DND-41 (cell line): ENCODE data around the gene MAPK8IP1.

Experiments used
- ATAC-seq: fragments of 200-7000 bp; cut with Tn5 transposase; 3 replicates; pipeline ENCODE4 v1.9.1; 2021; ENCODE audit warnings: low read depth; ENCODE audit not compliant: insufficient read depth
- DNase-seq: peaks from one replicate; pipeline ENCODE4 v3.0.0-alpha.2; 2020
- H2AFZ ChIP-seq: 2 replicates; pipeline ENCODE4 v1.6.0; 2012; ENCODE audit warnings: low read depth, low read length
- H3K27ac ChIP-seq: 2 replicates; pipeline ENCODE4 v1.5.1; 2012; ENCODE audit warnings: low read length, inconsistent platforms
- H3K27me3 ChIP-seq: fragments of 200-600 bp; sonication (generic); 2 replicates; pipeline ENCODE4 v1.6.0; 2012; ENCODE audit warnings: low read length, mild to moderate bottlenecking, inconsistent platforms; ENCODE audit not compliant: insufficient read depth, poor library complexity
- H3K36me3 ChIP-seq: 2 replicates; pipeline ENCODE4 v1.5.1; 2012; ENCODE audit warnings: low read length, inconsistent platforms; ENCODE audit not compliant: insufficient read depth
- H3K4me1 ChIP-seq: 2 replicates; pipeline ENCODE4 v1.5.1; 2012; ENCODE audit warnings: mild to moderate bottlenecking, low read length; ENCODE audit not compliant: insufficient read depth
- H3K4me2 ChIP-seq: 2 replicates; pipeline ENCODE4 v1.6.0; 2012; ENCODE audit warnings: mild to moderate bottlenecking, moderate library complexity, low read length, inconsistent platforms; ENCODE audit not compliant: insufficient read depth
- H3K4me3 ChIP-seq, 2 experiments: fragments of 200-600 bp in 1 of 2; shearing (Covaris generic) in 1 of 2; 2 replicates each; pipeline ENCODE4 v1.5.1; 2012 to 2016; ENCODE audit warnings: inconsistent platforms in 2 of 2, low read length in 2 of 2, mild to moderate bottlenecking in 2 of 2, low read depth in 1 of 2, moderate library complexity in 1 of 2
- H3K79me2 ChIP-seq: 2 replicates; pipeline ENCODE4 v1.6.0; 2012; ENCODE audit warnings: low read length, inconsistent platforms; ENCODE audit not compliant: insufficient read depth
- H3K9ac ChIP-seq: 2 replicates; pipeline ENCODE4 v1.6.0; 2012; ENCODE audit warnings: low read depth, mild to moderate bottlenecking, inconsistent platforms, low read length, moderate library complexity
- H3K9me3 ChIP-seq: 2 replicates; pipeline ENCODE4 v1.5.1; 2012; ENCODE audit warnings: low read length, moderate library complexity, mild to moderate bottlenecking, inconsistent platforms; ENCODE audit not compliant: insufficient read depth, severe bottlenecking
- H4K20me1 ChIP-seq: 2 replicates; pipeline ENCODE4 v1.6.0; 2012; ENCODE audit warnings: low read length; ENCODE audit not compliant: insufficient read depth
- CTCF ChIP-seq: IDR thresholded peaks from 2 replicates; pipeline ENCODE4 v1.5.1; 2012; ENCODE audit warnings: borderline replicate concordance, low read length, moderate library complexity, mild to moderate bottlenecking; ENCODE audit not compliant: poor library complexity, severe bottlenecking; ENCODE audit errors: extremely low read depth
- EZH2 ChIP-seq: IDR thresholded peaks from 3 replicates; pipeline ENCODE4 v1.6.1; 2012; ENCODE audit warnings: borderline replicate concordance, low read depth, mild to moderate bottlenecking, moderate library complexity, low read length, inconsistent platforms; ENCODE audit not compliant: severe bottlenecking

The MAPK8IP1 gene

GRCh38 chr11:45917286-45917622 lies 31.8 kb downstream of the MAPK8IP1 start:
- TF ChIP-seq EZH2 (no peak), CTCF (no peak)
- Histone ChIP-seq H3K27ac (peak overlapping the region; percentile 82), H3K4me1 (peaks cover 32% of the 10 kb centered on the region), H3K4me2 (peak overlapping the region; percentile 94), H3K79me2 (peaks cover 21% of the 10 kb centered on the region), H2AFZ (peak overlapping the region; percentile 89), H3K36me3 (peaks cover 35% of the 10 kb centered on the region), H3K9ac (peak overlapping the region; percentile 74), H3K27me3 (no peaks in the 10 kb centered on the region), H3K9me3 (no peaks in the 10 kb centered on the region), H3K4me3 (peak overlapping the region; percentile 64 to 91), H4K20me1 (peaks cover 10% of the 10 kb centered on the region)
- ATAC-seq (no peak), DNase-seq (no peak)

GRCh38 chr11:45917623-45918330 lies 32.3 kb downstream of the MAPK8IP1 start, which contains the start of gene PEX16:
Gene PEX16 (minus strand): TSS chr11:45917877. CDS start chr11:45917811, 66 bp downstream.
- peaks cover 21% of the 10 kb centered on the region for H3K79me2 ChIP-seq
- H3K4me3 ChIP-seq, result peak within 1 kb of the TSS; percentile 64 to 91
- H2AFZ ChIP-seq, result peak within 1 kb of the TSS; percentile 89
- no peaks in the 10 kb centered on the region for H3K9me3 ChIP-seq
- DNase-seq (peak; percentile 99), ATAC-seq (peak; percentile 94)
- peak within 1 kb of the TSS; percentile 82 for H3K27ac ChIP-seq
- H3K27me3 ChIP-seq, result no peaks in the 10 kb centered on the region
- H3K9ac ChIP-seq, result peak within 1 kb of the TSS; percentile 74
- H3K36me3 ChIP-seq, result peaks cover 35% of the 10 kb centered on the region
- peaks cover 32% of the 10 kb centered on the region for H3K4me1 ChIP-seq
- TF ChIP-seq EZH2 (no peak), CTCF (no peak)
- H3K4me2 ChIP-seq, result peak within 1 kb of the TSS; percentile 94
- H4K20me1 ChIP-seq, result peaks cover 10% of the 10 kb centered on the region

- TF ChIP-seq CTCF (no peak), EZH2 (no peak)
- peak overlapping the region; percentile 74 for H3K9ac ChIP-seq
- H3K4me1 ChIP-seq, result peaks cover 32% of the 10 kb centered on the region
- peaks cover 21% of the 10 kb centered on the region for H3K79me2 ChIP-seq
- H3K27me3 ChIP-seq, result no peaks in the 10 kb centered on the region
- H4K20me1 ChIP-seq, result peaks cover 10% of the 10 kb centered on the region
- no peaks in the 10 kb centered on the region for H3K9me3 ChIP-seq
- peak overlapping the region; percentile 82 for H3K27ac ChIP-seq
- H2AFZ ChIP-seq, result peak overlapping the region; percentile 89
- peaks cover 29% of the 10 kb centered on the region for H3K36me3 ChIP-seq
- peak overlapping the region; percentile 94 for H3K4me2 ChIP-seq
- ATAC-seq (peak; percentile 52), DNase-seq (peak; percentile 74)
- peak overlapping the region; percentile 64 to 91 for H3K4me3 ChIP-seq
These were observed 33.0 kb downstream of the MAPK8IP1 start for GRCh38 chr11:45918331-45918941.
